ENCODE results near the gene STX2. TPM values are rescaled to one million over a fixed set of nuclear protein-coding genes. Genes with fewer than 3 reads are reported as not detected.
"Not testable (repeated sequence)": the region's sequence is repeated elsewhere in the genome, so short reads cannot be mapped to it uniquely, and the experiment has no call there.

The STX2 gene
- total RNA-seq, 3 donors from 2014 or later: 12.2 to 13.4 (median 12.7) TPM

GRCh38 chr12:130850418-130851021 lies 11.5 kb upstream of the STX2 start:
- no peak overlapping the region for H3K4me3 Mint-ChIP-seq
- no peaks in the 10 kb centered on the region for H3K4me1 Mint-ChIP-seq (ENCODE audit: low read depth)
- ATAC-seq: no peak
- DNase-seq: no peak
- peaks cover 3% of the 10 kb centered on the region for H3K27me3 Mint-ChIP-seq (ENCODE audit: low read depth)
- no peaks in the 10 kb centered on the region for H3K9me3 Mint-ChIP-seq
- no peaks in the 10 kb centered on the region for H3K36me3 Mint-ChIP-seq (ENCODE audit: insufficient read depth)

- Mint-ChIP-seq H3K27me3 (ENCODE audit: low read depth) (no peaks in the 10 kb centered on the region), H3K4me1 (ENCODE audit: low read depth) (no peaks in the 10 kb centered on the region), H3K36me3 (ENCODE audit: insufficient read depth) (no peaks in the 10 kb centered on the region), H3K4me3 (no peak overlapping the region), H3K9me3 (no peaks in the 10 kb centered on the region)
- no peak for DNase-seq
- ATAC-seq: no peak
These were observed 10.7 kb upstream of the STX2 start for GRCh38 chr12:130849561-130850417.

GRCh38 chr12:130848785-130849305 lies 9.8 kb upstream of the STX2 start:
- not testable (repeated sequence) for H3K36me3 Mint-ChIP-seq (ENCODE audit: insufficient read depth)

GRCh38 chr12:130848105-130848504 lies 9.1 kb upstream of the STX2 start:
- not testable (repeated sequence) for H3K9me3 Mint-ChIP-seq; H3K4me3 Mint-ChIP-seq; H3K4me1 Mint-ChIP-seq (ENCODE audit: low read depth)

More at GRCh38 chr12:130848785-130849305, 9.8 kb upstream of the STX2 start:
- DNase-seq; H3K4me1 Mint-ChIP-seq (ENCODE audit: low read depth); ATAC-seq; H3K27me3 Mint-ChIP-seq (ENCODE audit: low read depth); H3K9me3 Mint-ChIP-seq; H3K4me3 Mint-ChIP-seq: not testable (repeated sequence)

GRCh38 chr12:130847112-130847511 lies 8.1 kb upstream of the STX2 start:
- no peak overlapping the region for H3K4me3 Mint-ChIP-seq
- H3K4me1 Mint-ChIP-seq (ENCODE audit: low read depth): no peaks in the 10 kb centered on the region
- no peak for DNase-seq
- no peaks in the 10 kb centered on the region for H3K9me3 Mint-ChIP-seq
- no peak for ATAC-seq
- H3K27me3 Mint-ChIP-seq (ENCODE audit: low read depth): no peaks in the 10 kb centered on the region
- no peaks in the 10 kb centered on the region for H3K36me3 Mint-ChIP-seq (ENCODE audit: insufficient read depth)

More at GRCh38 chr12:130848105-130848504, 9.1 kb upstream of the STX2 start:
- not testable (repeated sequence) for H3K36me3 Mint-ChIP-seq (ENCODE audit: insufficient read depth); ATAC-seq; H3K27me3 Mint-ChIP-seq (ENCODE audit: low read depth); DNase-seq

- H3K9me3 Mint-ChIP-seq: no peaks in the 10 kb centered on the region
- H3K4me1 Mint-ChIP-seq (ENCODE audit: low read depth): no peaks in the 10 kb centered on the region
- DNase-seq (no peak), ATAC-seq (no peak)
- no peaks in the 10 kb centered on the region for H3K27me3 Mint-ChIP-seq (ENCODE audit: low read depth)
- no peak overlapping the region for H3K4me3 Mint-ChIP-seq
- H3K36me3 Mint-ChIP-seq (ENCODE audit: insufficient read depth): no peaks in the 10 kb centered on the region
These were observed 7.3 kb upstream of the STX2 start for GRCh38 chr12:130846369-130846768.

- no peak for ATAC-seq
- Mint-ChIP-seq H3K36me3 (ENCODE audit: insufficient read depth) (no peaks in the 10 kb centered on the region), H3K9me3 (no peaks in the 10 kb centered on the region), H3K4me1 (ENCODE audit: low read depth) (peaks cover 24% of the 10 kb centered on the region), H3K27me3 (ENCODE audit: low read depth) (no peaks in the 10 kb centered on the region), H3K4me3 (peak overlapping the region; percentile 76)
- DNase-seq: no peak
These were observed 837 bp upstream of the STX2 start for GRCh38 chr12:130839770-130840404.

- ATAC-seq (peak; percentile 37 to 47), DNase-seq (peak; percentile 9)
- no peaks in the 10 kb centered on the region for H3K27me3 Mint-ChIP-seq (ENCODE audit: low read depth)
- H3K36me3 Mint-ChIP-seq (ENCODE audit: insufficient read depth): no peaks in the 10 kb centered on the region
- H3K9me3 Mint-ChIP-seq: no peaks in the 10 kb centered on the region
- H3K4me1 Mint-ChIP-seq (ENCODE audit: low read depth): peaks cover 27% of the 10 kb centered on the region
- peak overlapping the region; percentile 77 for H3K4me3 Mint-ChIP-seq
These were observed 633 bp downstream of the STX2 start for GRCh38 chr12:130838284-130838950.

GRCh38 chr12:130835436-130835835 lies 3.6 kb downstream of the STX2 start:
- ATAC-seq (no peak), DNase-seq (no peak)
- Mint-ChIP-seq H3K27me3 (ENCODE audit: low read depth) (no peaks in the 10 kb centered on the region), H3K9me3 (no peaks in the 10 kb centered on the region), H3K36me3 (ENCODE audit: insufficient read depth) (peaks cover 2% of the 10 kb centered on the region), H3K4me1 (ENCODE audit: low read depth) (peaks cover 34% of the 10 kb centered on the region), H3K4me3 (no peak overlapping the region)

- Mint-ChIP-seq H3K36me3 (ENCODE audit: insufficient read depth) (peaks cover 2% of the 10 kb centered on the region), H3K27me3 (ENCODE audit: low read depth) (no peaks in the 10 kb centered on the region), H3K4me3 (no peak overlapping the region), H3K4me1 (ENCODE audit: low read depth) (peaks cover 34% of the 10 kb centered on the region), H3K9me3 (no peaks in the 10 kb centered on the region)
- DNase-seq (no peak), ATAC-seq (no peak)
These were observed 4.0 kb downstream of the STX2 start for GRCh38 chr12:130835011-130835410.

GRCh38 chr12:130832561-130833209 lies 6.4 kb downstream of the STX2 start:
- Mint-ChIP-seq H3K36me3 (ENCODE audit: insufficient read depth) (peaks cover 2% of the 10 kb centered on the region), H3K4me1 (ENCODE audit: low read depth) (peaks cover 22% of the 10 kb centered on the region), H3K27me3 (ENCODE audit: low read depth) (no peaks in the 10 kb centered on the region), H3K9me3 (no peaks in the 10 kb centered on the region), H3K4me3 (no peak overlapping the region)
- no peak for DNase-seq
- ATAC-seq: no peak

- DNase-seq (no peak), ATAC-seq (no peak)
- no peak overlapping the region for H3K4me3 Mint-ChIP-seq
- peaks cover 22% of the 10 kb centered on the region for H3K4me1 Mint-ChIP-seq (ENCODE audit: low read depth)
- no peaks in the 10 kb centered on the region for H3K27me3 Mint-ChIP-seq (ENCODE audit: low read depth)
- H3K9me3 Mint-ChIP-seq: no peaks in the 10 kb centered on the region
- peaks cover 2% of the 10 kb centered on the region for H3K36me3 Mint-ChIP-seq (ENCODE audit: insufficient read depth)
These were observed 7.1 kb downstream of the STX2 start for GRCh38 chr12:130831876-130832405.

- H3K27me3 Mint-ChIP-seq (ENCODE audit: low read depth): no peaks in the 10 kb centered on the region
- DNase-seq (no peak), ATAC-seq (no peak)
- H3K4me1 Mint-ChIP-seq (ENCODE audit: low read depth): peaks cover 22% of the 10 kb centered on the region
- H3K36me3 Mint-ChIP-seq (ENCODE audit: insufficient read depth): peaks cover 2% of the 10 kb centered on the region
- no peaks in the 10 kb centered on the region for H3K9me3 Mint-ChIP-seq
- no peak overlapping the region for H3K4me3 Mint-ChIP-seq
These were observed 7.8 kb downstream of the STX2 start for GRCh38 chr12:130831246-130831645.

- ATAC-seq (no peak), DNase-seq (no peak)
- peaks cover 2% of the 10 kb centered on the region for H3K36me3 Mint-ChIP-seq (ENCODE audit: insufficient read depth)
- no peaks in the 10 kb centered on the region for H3K27me3 Mint-ChIP-seq (ENCODE audit: low read depth)
- H3K4me1 Mint-ChIP-seq (ENCODE audit: low read depth): peaks cover 20% of the 10 kb centered on the region
- H3K9me3 Mint-ChIP-seq: no peaks in the 10 kb centered on the region
- H3K4me3 Mint-ChIP-seq: no peak overlapping the region
These were observed 8.9 kb downstream of the STX2 start for GRCh38 chr12:130830246-130830551.
